Measurements from ENCODE around the gene G3BP1.

DNA sequence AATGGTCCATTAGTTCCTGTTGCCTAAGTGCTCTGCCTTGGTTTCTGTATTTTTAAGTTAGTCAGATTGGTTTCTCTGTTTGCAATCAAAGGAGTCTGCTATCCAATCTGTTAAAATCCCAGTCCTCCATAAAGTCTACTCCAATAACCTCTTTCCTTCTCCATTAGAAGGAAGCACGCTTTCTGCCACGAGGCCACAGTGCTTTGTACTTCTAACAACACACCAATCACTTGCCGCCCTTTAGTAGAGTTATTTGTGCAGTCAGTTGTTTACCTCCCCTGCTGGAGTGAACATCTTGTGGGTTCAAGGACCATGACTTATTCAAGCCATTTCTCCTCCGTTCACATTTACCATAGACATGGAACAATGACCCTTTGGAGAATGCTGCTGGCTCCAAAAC lies 83.9 kb downstream of the G3BP1 start:
- no peak for TF ChIP-seq EP300 (IDR thresholded peaks at IDR 0.05)
- TF ChIP-seq, protein P1, sequence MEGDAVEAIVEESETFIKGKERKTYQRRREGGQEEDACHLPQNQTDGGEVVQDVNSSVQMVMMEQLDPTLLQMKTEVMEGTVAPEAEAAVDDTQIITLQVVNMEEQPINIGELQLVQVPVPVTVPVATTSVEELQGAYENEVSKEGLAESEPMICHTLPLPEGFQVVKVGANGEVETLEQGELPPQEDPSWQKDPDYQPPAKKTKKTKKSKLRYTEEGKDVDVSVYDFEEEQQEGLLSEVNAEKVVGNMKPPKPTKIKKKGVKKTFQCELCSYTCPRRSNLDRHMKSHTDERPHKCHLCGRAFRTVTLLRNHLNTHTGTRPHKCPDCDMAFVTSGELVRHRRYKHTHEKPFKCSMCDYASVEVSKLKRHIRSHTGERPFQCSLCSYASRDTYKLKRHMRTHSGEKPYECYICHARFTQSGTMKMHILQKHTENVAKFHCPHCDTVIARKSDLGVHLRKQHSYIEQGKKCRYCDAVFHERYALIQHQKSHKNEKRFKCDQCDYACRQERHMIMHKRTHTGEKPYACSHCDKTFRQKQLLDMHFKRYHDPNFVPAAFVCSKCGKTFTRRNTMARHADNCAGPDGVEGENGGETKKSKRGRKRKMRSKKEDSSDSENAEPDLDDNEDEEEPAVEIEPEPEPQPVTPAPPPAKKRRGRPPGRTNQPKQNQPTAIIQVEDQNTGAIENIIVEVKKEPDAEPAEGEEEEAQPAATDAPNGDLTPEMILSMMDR (IDR thresholded peaks at IDR 0.05), result no peak

Measured in stomach (tissue), 4 donors.